Peyer's patch (tissue), 4 donors: ENCODE data around the gene RBM19. TPM values are rescaled to one million over a fixed set of nuclear protein-coding genes. Genes with fewer than 3 reads are reported as not detected.

Source experiments
- DNase-seq, 3 donors: peaks; one replicate each; pipeline ENCODE4 v3.0.0-alpha.2; 2017 to 2019
- H3K27ac ChIP-seq, 4 donors: fragments of 200-600 bp; sonication (generic); one replicate each; pipeline ENCODE4 v1.5.1; 2016 to 2019
- H3K27me3 ChIP-seq, 2 donors: fragments of 200-600 bp; sonication (generic); one replicate each; pipeline ENCODE4 v1.5.1; 2019
- H3K36me3 ChIP-seq, 3 donors: fragments of 200-600 bp; sonication (generic); one replicate each; pipeline ENCODE4 v1.5.1; 2016 to 2019
- H3K4me1 ChIP-seq, 4 donors: fragments of 200-600 bp; sonication (generic); one replicate each; pipeline ENCODE4 v1.5.1; 2016 to 2019
- H3K4me3 ChIP-seq, 4 donors: fragments of 200-600 bp; sonication (generic); 1 replicate in 3 of 4; 2 replicates in 1 of 4; pipeline ENCODE4 v1.5.1; 2016 to 2019; ENCODE audit warnings: mild to moderate bottlenecking in 1 of 4
- H3K9me3 ChIP-seq, 4 donors: fragments of 200-600 bp; sonication (generic); one replicate each; pipeline ENCODE4 v1.5.1; 2016 to 2019; ENCODE audit warnings: mild to moderate bottlenecking in 1 of 4
- CTCF ChIP-seq, 6 experiments: fragments of 450-650 bp in 4 of 6; fragments of 200-600 bp in 2 of 6; sonication (generic) in 1 of 6; IDR thresholded peaks; one replicate each; pipeline ENCODE4 v1.5.1; 2017 to 2019; ENCODE audit warnings: antibody characterized with exemption in 6 of 6, mild to moderate bottlenecking in 3 of 6, moderate library complexity in 1 of 6
- POLR2A ChIP-seq, 2 donors: fragments of 450-650 bp; IDR thresholded peaks; one replicate each; pipeline ENCODE4 v1.5.1; 2017; ENCODE audit warnings: antibody characterized with exemption in 2 of 2, mild to moderate bottlenecking in 2 of 2, moderate library complexity in 2 of 2
- total RNA-seq, 4 donors: library from RNA; depleted of rRNA; stranded (reverse); fragments of >200 nt; gene quantifications; one replicate each; pipeline ENCODE4 v1.1.0, GENCODE V29; 2016

RBM19 gene
- total RNA-seq, 4 donors from 2014 or later: 20.7 to 178 (median 48.0) TPM

- DNase-seq: no peak
- no peak overlapping the region for H3K4me3 ChIP-seq
- H3K36me3 ChIP-seq: peaks cover 0 to 8% (median 0%) of the 10 kb centered on the region in 3 donors
- no peaks in the 10 kb centered on the region for H3K27me3 ChIP-seq
- H3K27ac ChIP-seq: no peak overlapping the region
- no peak for TF ChIP-seq CTCF (IDR thresholded peaks at IDR 0.05)
- TF ChIP-seq POLR2A (IDR thresholded peaks at IDR 0.05): no peak
- H3K9me3 ChIP-seq: no peaks in the 10 kb centered on the region
- no peaks in the 10 kb centered on the region for H3K4me1 ChIP-seq
Observed at GRCh38 chr12:113877607-113878006, 88.5 kb downstream of the RBM19 start.

- Histone ChIP-seq H3K9me3 (no peaks in the 10 kb centered on the region), H3K36me3 (peaks cover 0 to 8% (median 0%) of the 10 kb centered on the region in 3 donors), H3K27ac (peak overlapping the region in 1 of 4 donors; percentile 35), H3K4me3 (no peak overlapping the region), H3K27me3 (no peaks in the 10 kb centered on the region), H3K4me1 (no peaks in the 10 kb centered on the region)
- no peak for TF ChIP-seq CTCF (IDR thresholded peaks at IDR 0.05)
- DNase-seq: peak in 1 of 3 donors; percentile 14
Observed at GRCh38 chr12:113876160-113876559, 90.0 kb downstream of the RBM19 start.

- H3K27ac ChIP-seq: peak overlapping the region in 1 of 4 donors; percentile 35
- no peaks in the 10 kb centered on the region for H3K4me1 ChIP-seq
- peaks cover 0 to 8% (median 0%) of the 10 kb centered on the region in 3 donors for H3K36me3 ChIP-seq
- no peaks in the 10 kb centered on the region for H3K9me3 ChIP-seq
- TF ChIP-seq CTCF (IDR thresholded peaks at IDR 0.05) (no peak), POLR2A (IDR thresholded peaks at IDR 0.05) (no peak)
- no peak overlapping the region for H3K4me3 ChIP-seq
- H3K27me3 ChIP-seq: no peaks in the 10 kb centered on the region
- no peak for DNase-seq
Observed at GRCh38 chr12:113875691-113876090, 90.4 kb downstream of the RBM19 start.

GRCh38 chr12:113874999-113875561 is 91.0 kb downstream of the RBM19 start:
- H3K4me3 ChIP-seq: no peak overlapping the region
- H3K4me1 ChIP-seq: no peaks in the 10 kb centered on the region
- H3K36me3 ChIP-seq: peaks cover 0 to 8% (median 0%) of the 10 kb centered on the region in 3 donors
- peak overlapping the region in 1 of 4 donors; percentile 35 for H3K27ac ChIP-seq
- TF ChIP-seq POLR2A (IDR thresholded peaks at IDR 0.05) (no peak), CTCF (IDR thresholded peaks at IDR 0.05) (no peak)
- DNase-seq: peak in 1 of 3 donors; percentile 43
- H3K27me3 ChIP-seq: no peaks in the 10 kb centered on the region
- H3K9me3 ChIP-seq: no peaks in the 10 kb centered on the region

GRCh38 chr12:113874326-113874725 is 91.8 kb downstream of the RBM19 start:
- Histone ChIP-seq H3K4me1 (no peaks in the 10 kb centered on the region), H3K27ac (no peak overlapping the region), H3K36me3 (peaks cover 0 to 8% (median 0%) of the 10 kb centered on the region in 3 donors), H3K27me3 (no peaks in the 10 kb centered on the region), H3K4me3 (no peak overlapping the region), H3K9me3 (no peaks in the 10 kb centered on the region)
- TF ChIP-seq POLR2A (IDR thresholded peaks at IDR 0.05): no peak
- TF ChIP-seq CTCF (IDR thresholded peaks at IDR 0.05): no peak
- peak in 1 of 3 donors; percentile 24 for DNase-seq
